Umbilical cord (tissue), 2 donors: ENCODE measurements around the gene VAV1. TPM values are rescaled to one million over a fixed set of nuclear protein-coding genes. Genes with fewer than 3 reads are reported as not detected.
"Not testable (repeated sequence)": the region's sequence is repeated elsewhere in the genome, so short reads cannot be mapped to it uniquely, and the experiment has no call there.

ENCODE experiments used
- DNase-seq: peaks from one replicate; pipeline ENCODE4 v3.0.0-alpha.2; 2015; ENCODE audit warnings: low spot score
- total RNA-seq: library from RNA; depleted of rRNA; stranded (reverse); fragments of >200 nt; gene quantifications from one replicate; pipeline ENCODE4 v1.2.3, GENCODE V29; 2014; ENCODE audit warnings: low replicate concordance; ENCODE audit not compliant: insufficient read depth

The VAV1 gene
- total RNA-seq, 1 donor from 2014 or later, result 8.2 TPM

DNA sequence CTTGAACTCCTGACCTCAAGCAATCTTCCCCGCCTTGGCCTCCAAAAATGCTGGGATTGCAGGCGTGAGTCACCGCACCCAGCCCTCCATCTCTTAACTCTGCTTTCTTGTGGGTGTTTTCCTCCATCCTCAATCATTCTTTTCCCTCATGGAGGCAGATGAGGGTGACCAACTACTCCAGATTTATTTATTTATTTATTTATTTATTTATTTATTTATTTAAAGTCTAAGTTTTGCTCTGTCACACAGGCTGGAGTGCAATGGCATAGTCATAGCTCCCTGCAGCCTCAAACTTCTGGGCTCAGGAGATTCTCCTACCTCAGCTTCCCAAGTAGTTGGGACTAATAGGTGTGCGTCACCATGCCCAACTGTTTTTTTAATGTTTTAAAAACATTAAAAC lies 14.9 kb downstream of the VAV1 start:
- no peak for DNase-seq

DNA sequence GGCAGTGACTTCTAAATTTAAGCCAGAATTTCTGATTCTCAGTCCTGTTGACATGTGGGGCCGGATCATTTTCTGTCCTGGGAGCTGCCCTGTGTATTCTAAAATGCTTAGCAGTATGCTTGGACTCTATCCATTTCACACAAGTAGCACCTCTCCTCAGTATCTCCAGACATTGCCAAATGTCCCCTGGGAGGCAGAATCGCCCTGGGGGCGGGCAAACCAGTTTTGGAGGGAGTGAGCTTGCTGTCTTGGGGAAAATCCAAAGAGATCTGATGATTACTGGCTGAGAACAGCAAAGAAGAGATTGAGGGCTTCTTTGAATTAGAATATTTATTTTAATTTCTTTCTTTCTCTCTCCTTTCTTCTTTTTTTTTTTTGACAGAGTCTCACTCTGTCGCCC lies 16.4 kb downstream of the VAV1 start:
- no peak for DNase-seq

DNA sequence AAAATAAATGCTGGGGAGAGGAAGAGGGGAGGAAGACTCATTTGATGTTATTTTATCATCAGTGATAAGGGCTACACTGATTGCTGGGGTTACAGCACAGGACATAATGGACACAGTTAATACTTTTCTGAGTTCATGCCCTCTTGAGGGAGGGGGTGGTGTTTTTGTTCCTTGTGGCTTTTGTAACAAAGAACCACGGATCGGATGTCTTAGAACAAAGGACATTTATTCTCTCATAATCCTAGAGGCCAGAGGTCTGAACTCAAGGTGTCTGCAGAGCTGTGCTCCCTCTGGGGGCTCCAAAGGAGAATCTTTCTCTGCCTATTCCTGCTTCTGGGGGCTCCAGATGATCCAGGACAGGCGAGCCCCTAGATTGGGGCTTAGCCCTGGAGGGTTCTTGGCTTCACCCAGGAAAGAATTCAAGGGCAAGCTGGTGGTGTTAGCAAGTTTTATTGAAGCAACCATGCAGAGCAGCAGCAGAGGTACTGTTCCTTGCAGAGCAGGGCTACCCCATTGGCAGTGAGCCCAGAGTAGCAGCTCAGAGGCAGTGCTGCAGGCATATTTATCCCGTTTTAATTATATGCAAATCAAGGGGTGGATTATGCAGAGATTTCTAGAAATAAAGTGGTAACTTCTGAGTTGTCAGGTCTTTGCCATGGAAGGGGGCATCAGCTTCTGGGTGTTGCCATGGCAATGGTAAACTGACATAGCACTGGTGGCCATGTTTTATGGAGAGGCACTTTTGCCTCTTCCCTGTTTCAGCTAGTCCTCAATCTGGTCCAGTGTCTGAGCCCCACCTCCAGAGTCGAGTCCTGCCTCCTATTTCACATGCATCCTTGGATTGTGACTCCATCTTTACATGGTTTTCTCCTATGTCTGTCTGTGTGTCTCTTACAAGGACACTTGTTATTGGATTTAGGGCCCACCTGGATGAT lies 18.0 kb downstream of the VAV1 start:
- no peak for DNase-seq

DNA sequence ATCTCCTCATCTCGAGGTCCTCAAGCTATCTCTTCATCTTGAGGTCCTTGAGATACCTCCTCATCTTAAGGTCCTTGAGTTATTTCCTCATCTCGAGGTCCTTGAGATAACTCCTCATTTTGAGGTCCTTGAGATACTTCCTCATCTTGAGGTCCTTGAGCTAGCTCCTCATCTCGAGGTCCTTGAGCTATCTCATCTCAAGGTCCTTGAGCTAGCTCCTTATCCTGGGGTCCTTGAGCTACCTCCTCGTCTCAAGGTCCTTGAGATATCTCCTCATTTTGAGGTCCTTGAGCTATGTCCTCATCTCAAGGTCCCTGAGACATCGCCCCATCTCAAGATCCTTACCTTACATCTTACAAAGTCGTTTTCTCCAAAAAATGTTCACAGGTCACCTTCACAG lies 18.7 kb downstream of the VAV1 start:
- no peak for DNase-seq

DNA sequence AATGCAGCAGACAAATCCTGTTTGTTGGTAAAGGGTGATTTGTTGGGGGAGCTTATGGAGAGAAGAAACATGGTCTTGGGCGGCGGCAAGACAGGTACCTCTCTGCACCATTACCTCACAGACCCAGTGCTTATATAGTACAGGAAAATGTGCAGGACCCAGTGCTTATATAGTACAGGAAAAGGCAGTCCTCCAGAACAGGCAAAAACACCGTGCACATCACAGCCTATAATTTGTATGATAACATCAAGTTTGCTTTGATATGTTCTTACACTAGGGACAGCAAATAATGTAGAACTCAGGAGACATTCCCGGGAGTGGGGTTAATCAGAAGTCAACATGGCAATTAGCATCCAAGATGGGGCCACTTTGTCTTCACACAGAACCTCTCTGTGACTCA lies 20.9 kb downstream of the VAV1 start:
- DNase-seq, result no peak

DNA sequence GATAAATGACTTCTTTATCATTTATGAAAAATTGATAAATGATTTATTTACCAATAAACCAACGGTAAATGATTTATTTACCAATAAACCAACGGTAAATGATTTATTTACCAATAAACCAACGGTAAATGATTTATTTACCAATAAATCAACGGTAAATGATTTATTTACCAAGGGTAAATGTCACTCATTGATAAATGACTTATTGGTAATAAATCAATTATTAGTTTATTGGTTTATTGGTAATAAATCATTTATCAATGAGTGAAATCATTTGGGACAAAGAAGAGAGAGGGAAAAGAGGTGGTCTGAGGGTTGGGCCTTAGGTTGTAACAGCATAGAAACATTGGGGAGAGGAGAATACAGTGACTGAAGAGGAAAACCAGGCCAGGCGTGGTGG lies 21.5 kb downstream of the VAV1 start:
- DNase-seq, result no peak

DNA sequence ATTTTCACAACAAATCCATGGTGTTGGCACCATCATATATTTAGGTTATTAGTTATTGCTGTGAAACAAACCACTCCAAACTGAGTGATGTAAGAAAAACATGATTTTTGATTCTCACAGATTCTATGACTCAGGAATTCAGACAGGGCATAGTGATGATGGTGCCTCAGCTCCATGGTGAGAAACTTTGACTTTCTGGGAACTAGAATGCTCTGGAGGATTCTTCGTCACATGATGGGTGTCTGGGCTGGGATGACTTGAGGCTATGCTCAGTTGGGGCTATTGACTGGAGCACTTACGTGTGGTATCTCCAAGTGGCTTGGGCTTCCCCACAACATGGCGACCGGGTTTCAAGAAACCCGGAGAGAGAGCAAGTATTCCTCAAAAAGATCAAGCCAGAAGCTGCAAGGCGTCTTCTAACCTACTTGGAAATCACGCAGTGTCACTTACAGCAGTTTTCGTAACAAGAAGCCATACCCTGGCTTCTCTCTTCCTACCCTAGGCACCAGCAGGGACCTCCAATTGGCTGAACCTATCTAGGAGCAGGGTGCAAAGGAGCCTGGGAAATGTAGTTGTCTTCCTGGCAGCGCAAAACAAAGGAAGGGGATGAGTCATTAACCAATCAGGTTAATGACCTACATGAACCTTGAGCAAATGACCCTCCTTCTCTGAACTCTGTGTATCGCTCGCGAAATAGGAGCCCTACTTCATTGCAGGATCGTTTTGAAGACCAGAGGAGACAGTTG lies 22.4 kb downstream of the VAV1 start:
- no peak for DNase-seq

DNA sequence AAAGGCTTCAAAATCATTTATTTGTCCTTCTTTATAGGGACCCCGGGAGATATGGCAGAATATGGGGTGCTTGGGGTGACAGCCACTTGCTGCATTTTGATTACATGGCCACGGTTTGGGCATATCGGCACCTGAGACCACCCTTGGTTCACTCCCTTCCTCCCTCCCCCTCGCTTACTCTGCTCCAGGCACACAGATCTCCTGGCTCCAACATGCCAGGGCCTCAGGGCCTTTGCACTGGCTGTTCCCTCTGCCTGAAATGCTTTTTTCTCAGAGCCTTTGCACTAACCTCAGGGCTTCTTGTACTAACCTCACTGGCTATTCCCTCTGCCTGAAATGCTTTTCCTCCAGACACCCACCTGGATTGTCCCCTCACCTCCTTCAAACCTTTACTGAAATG lies 23.8 kb downstream of the VAV1 start:
- no peak for DNase-seq

DNA sequence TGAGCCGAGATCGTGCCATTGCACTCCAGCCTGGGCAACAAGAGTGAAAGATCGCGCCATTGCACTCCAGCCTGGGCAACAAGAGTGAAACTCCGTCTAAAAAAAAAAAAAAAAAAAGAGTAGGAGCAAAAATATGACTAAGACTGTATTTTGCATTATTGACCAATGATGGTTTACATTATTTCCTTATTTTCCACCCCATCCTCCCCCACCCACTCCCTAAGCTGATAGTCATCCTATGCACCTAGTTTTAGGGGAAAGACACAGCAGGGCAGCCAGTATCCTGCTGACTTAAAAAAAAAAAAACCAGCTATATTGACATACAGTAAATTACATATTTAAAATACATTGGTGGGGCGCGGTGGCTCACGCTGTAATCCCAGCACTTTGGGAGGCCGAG lies 25.1 kb downstream of the VAV1 start:
- no peak for DNase-seq

DNA sequence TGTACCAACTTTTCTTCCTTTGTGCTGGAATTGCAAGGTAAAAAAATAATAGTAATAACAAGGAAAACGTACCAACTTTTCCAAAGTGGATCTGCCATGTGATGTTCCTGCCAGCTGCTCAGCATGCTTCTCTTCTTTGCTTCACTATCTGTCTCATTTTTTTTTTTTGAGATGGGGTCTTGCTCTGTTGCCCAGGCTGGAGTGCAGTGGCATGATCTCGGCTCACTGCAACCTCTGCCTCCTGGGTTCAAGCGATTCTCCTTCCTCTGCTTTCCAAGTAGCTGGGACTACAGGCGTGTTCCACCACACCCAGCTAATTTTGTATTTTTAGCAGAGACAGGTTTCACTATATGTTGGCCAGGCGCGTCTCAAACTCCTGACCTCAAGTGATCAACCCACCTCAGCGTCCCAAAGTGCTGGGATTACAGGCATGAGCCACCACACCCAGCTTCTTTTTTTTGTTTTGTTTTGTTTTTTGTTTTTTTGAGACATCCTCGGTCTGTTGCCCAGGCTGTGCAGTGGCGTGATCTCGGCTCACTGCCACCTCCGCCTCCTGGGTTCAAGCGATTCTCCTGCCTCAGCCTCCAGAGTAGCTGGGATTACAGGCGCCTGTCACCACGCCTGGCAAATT lies 27.8 kb downstream of the VAV1 start:
- DNase-seq, result not testable (repeated sequence)

DNA sequence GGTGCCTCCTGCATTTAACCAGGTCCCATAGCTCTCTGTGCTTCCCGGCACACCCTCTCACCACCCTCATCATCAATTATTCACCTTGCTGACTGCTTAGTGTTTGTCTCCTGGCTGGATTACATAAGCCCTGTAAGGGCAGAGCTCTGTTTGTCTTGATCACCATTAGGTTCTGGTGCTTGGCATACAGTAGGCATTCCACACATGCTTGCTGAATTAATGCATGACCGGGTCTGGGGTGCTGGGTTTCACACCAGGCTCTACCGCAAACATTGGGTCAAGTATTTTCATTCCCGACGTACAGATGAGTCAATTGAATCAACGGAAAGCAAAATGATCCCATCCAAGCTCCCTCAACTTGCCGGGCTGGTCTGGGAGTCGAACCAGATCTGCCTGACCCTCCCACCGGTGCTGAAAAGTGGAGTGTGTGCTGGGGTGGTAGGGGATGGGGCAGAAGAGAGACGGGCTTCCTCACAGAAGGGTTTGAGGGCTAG lies 28.5 kb downstream of the VAV1 start:
- DNase-seq, result no peak

DNA sequence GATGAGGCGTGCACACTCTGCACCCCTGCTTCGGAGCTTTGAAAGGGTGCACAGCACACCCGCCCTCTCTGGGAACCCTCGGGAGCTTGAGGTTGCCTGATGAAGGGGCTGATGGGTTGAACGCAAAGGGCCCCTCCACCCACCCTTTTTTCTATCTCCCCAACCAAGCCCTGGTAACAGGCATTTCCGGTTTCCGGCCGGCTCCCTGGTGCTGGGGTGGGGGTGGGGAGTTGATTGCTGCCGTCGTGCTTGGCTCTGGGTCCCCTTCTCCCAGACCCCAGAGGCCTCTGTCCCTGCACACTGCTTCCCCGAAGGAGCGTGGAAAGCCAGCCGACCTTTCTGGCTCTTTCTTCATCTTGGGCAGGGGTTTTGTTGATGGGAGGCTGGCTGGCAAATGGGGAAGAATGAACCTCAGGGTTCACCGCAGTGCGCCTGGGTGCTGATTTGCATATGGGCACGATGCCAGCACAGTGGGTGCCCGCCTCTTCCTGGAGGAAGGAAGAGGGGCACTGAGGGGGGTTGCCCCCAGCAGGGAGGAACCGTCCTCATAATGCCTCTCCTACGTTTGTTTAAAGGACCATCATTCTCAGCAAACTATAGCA lies 29.1 kb downstream of the VAV1 start:
- peak; percentile 57 for DNase-seq

DNA sequence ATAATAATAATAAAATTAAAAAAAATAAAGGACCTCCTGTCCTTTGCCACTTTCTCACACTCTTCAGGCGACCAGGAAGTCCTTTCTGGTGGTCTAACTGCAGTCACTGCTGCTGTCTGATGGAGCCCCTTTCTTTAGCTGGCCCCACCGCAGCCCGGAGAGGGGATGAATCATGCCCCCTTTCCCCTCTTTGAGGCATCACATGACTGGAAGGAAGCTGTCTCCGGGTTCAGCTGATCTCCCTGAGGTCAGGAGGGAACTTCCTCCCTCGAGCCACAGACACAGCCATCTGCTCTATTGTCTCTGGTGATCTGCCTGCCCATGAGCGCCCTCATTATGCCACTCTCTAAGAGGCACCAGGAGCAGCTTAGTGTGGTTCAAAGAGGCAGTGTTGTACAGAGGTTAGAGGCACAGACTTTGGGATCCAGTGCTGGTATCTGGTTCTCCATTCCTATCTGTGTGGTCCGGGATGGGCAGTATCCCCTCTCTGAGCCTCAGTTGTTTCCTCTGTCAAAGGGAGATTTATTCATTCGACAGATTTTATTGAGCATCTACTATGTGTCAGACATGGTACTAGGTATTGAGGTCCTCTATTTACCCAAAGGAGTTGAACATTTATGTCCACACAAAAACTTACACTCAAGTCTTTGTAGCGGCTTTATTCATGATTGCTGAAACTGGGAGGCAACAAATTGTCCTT lies 30.0 kb downstream of the VAV1 start:
- DNase-seq, result peak; percentile 24

DNA sequence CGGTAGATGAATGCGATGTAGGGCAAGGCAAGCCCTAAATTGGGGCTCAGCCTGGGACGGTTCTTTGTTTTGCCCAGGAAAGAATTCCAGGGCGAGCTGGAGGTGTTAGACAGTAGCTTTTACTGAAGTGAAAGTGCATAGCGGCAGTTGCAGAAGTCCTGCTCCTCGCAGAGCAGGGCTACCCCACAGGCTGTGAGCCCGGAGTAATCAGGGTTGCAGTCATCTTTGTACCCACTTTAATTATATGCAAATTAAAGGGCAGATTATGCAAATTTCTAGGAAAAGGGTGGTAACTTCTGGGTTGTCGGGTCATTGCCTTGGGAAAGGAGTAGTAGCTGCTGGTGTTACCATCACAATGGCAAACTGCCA lies 30.5 kb downstream of the VAV1 start:
- no peak for DNase-seq

DNA sequence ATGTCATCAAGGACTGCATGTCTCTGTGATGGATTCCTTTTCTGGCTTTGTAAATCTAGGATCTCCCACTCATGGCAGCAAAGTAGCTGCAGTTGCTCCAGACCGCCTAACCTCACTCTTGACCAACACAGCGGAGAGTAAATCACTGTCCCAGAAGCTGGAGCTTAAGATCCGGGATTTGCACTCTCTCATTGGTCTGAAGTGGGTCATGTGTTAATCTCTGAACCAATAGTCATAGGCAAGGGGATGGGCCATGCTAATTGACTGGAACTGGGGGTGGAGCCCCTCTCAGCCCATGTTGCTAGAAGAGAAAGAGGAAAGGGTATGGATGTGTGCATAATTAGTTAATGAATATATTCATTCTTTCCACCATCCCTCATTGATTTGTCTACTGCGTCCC lies 34.0 kb downstream of the VAV1 start:
- DNase-seq, result no peak

DNA sequence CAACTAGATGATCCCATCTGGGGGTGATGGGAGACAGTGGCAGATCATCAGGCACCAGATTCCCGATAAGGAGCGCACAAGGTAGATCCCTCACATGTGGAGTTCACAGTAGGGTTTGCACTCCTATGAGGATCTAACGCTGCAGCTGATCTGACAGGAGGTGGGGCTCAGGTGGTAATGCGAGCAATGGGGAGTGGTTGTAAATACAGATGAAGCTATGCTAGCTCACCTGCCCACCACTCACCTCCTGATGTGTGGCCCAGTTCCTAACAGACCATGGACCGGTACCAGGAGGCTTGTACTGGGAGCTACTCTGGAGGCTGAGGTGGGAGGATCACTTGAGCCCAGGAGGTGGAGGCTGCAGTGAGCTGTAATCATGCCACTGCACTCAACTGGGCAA lies 34.8 kb downstream of the VAV1 start:
- DNase-seq, result no peak

DNA sequence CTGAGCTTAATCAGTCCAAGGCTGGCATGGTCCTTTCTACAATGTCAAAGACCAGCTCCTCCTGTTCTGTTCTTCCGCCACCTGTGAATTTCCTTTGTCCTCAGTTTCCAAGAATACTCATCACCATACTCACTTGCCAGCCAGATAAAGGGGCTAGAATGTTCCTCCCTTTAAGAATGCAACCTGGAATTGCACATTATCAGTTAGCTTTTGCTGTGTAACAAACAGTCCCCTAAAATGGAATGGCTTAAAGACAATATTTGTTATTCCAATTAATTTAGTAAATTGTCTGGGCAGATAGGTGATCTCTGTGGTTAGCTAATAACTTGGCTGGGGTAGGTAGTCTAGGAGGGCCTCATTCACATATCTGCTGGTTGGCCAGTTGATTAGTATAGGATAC lies 36.0 kb downstream of the VAV1 start:
- DNase-seq, result no peak

DNA sequence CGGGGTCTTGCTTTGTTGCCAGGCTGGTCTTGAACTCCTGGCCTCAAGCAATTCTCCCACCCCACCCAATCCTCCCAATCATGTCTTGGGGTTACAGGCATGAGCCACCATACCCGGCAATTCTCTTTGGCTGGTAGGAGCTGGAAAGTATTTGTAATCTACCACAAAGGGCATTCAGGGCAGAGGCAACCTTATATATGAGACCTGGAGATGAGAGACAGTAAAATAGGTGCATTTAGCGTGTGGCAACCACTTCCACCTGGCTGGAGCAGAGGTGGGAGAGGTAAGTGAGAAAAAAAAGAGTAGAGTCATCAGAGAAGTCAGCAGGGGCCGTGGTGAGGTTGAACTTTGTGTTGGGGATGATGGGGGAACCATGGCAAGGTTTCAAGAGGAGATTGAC lies 36.8 kb downstream of the VAV1 start:
- no peak for DNase-seq

DNA sequence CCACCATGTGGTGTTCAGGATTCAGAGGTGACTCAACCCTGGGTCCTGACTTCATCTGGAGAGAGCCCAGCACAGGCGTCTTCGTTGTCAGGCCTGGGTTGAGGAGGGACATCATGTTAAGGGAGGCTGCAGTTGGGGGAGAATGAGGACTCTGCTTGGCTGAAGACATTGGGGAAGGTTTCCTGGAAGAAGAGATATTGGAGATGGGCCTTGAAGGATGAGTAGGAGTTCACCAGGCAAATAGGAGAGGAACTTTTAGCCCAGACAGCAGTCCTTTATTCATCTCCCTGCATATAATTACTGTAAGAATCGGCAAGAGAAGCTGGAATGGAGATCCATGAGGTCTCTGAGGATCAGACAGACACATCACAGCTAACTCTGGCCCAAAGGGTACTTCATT lies 38.9 kb downstream of the VAV1 start:
- no peak for DNase-seq

DNA sequence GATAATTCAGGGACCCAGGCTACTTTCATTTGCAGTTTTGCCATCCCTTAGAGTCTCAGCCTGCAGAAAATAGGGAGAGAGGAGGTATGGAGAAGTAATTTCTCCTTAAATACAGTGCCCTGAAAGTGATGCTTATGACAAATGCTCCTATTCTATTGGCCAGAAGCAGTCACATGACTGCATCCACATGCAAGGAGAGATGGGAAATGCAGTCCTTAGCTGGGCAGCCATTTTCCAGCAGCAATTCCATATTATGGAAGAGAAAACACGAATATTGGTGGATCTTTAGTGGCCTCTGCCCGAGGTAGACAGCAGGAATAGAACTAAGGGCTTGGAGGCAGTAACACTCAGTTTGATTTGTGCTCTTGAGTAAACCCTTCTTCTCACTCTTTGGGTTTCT lies 39.4 kb downstream of the VAV1 start:
- no peak for DNase-seq

DNA sequence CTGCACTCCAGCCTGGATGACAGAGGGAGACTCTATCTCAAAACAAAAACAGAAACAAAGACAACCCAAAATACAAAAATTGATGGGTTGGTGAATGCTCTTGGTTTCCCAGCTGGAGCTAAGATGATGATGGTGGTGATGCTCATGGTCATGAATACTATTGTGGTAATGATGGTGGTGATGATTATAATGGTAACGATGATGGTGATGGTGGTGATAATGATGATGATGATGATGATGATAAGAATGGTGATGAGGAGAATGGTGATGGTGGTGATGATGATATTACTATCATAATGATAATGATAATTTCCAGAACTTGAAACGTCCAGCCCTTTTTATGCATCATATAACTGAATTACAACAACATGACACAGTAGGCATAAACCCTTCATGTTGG lies 40.1 kb downstream of the VAV1 start:
- DNase-seq, result no peak
